AG04449 (cell line): ENCODE measurements around the gene SCRN1.

Experiments used
- CTCF ChIA-PET: fragments of 350-600 bp; formaldehyde crosslinking; extraction: SDS; loops from one replicate; lab custom pipeline; 2021; ENCODE audit warnings: antibody characterized with exemption; lab: Yijun Ruan, JAX
- POLR2A ChIA-PET: fragments of 400-600, 350-600 bp; formaldehyde crosslinking; extraction: SDS; loops from one replicate; lab custom pipeline; 2020; ENCODE audit warnings: antibody characterized with exemption, inconsistent platforms; lab: Yijun Ruan, JAX
- DNase-seq: peaks from one replicate; pipeline ENCODE4 v3.0.0-alpha.2; 2010; ENCODE audit warnings: low read depth, low spot score
- H3K4me3 ChIP-seq: 2 replicates; pipeline ENCODE4 v1.5.1; 2011; ENCODE audit warnings: low read depth, mild to moderate bottlenecking, control low read depth, low read length
- TF ChIP-seq, protein P1 (sequence below): IDR thresholded peaks from one replicate; pipeline ENCODE4 v1.5.1; 2011; ENCODE audit warnings: mild to moderate bottlenecking, moderate library complexity, low read length, control low read depth, inconsistent platforms; ENCODE audit not compliant: insufficient read depth; ENCODE audit errors: missing control alignments

SCRN1 gene

DNA sequence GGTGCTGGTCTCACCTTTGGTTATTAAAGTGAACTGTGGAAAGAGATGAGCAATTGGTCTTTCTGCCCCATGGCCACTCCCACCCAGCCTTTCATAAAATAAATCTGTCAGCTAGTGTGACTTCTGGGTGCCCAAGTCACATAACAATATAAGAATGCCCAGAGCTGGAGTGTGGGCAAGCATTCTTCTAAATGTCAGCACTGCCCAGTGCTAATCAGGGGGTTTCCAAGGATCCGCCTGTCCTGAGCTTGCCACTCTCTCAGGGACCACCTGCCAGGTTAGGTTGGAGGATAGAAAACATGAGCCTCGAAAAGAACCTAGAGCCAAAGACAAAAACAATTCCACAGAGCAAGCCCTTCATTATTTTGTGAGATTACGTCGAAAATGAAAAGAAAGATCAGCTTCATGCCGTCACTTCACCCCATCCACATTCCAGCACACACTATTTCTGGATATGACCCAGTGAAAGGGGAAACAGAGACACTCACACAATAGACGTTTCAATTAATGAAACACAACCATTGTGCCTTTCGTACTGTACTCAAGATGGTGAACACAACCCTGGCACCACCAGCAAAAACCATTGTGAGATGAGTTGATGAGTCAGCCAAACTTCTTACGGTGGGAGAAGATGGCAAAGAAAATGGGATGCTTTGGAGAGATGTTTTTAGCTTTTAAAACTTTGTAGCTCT, 30.8 kb downstream of the SCRN1 start:
- TF ChIP-seq, protein P1, sequence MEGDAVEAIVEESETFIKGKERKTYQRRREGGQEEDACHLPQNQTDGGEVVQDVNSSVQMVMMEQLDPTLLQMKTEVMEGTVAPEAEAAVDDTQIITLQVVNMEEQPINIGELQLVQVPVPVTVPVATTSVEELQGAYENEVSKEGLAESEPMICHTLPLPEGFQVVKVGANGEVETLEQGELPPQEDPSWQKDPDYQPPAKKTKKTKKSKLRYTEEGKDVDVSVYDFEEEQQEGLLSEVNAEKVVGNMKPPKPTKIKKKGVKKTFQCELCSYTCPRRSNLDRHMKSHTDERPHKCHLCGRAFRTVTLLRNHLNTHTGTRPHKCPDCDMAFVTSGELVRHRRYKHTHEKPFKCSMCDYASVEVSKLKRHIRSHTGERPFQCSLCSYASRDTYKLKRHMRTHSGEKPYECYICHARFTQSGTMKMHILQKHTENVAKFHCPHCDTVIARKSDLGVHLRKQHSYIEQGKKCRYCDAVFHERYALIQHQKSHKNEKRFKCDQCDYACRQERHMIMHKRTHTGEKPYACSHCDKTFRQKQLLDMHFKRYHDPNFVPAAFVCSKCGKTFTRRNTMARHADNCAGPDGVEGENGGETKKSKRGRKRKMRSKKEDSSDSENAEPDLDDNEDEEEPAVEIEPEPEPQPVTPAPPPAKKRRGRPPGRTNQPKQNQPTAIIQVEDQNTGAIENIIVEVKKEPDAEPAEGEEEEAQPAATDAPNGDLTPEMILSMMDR = no peak
- DNase-seq = no peak
- ChIA-PET POLR2A (no interaction called here), CTCF (interaction anchor here (0.8 to 1.7 kb wide), 7 partner anchors 9 to 116 kb away, joined by 3 to 7 read pairs (median 4); no protein-coding TSS in a partner anchor)
- H3K4me3 ChIP-seq = no peak overlapping the region

DNA sequence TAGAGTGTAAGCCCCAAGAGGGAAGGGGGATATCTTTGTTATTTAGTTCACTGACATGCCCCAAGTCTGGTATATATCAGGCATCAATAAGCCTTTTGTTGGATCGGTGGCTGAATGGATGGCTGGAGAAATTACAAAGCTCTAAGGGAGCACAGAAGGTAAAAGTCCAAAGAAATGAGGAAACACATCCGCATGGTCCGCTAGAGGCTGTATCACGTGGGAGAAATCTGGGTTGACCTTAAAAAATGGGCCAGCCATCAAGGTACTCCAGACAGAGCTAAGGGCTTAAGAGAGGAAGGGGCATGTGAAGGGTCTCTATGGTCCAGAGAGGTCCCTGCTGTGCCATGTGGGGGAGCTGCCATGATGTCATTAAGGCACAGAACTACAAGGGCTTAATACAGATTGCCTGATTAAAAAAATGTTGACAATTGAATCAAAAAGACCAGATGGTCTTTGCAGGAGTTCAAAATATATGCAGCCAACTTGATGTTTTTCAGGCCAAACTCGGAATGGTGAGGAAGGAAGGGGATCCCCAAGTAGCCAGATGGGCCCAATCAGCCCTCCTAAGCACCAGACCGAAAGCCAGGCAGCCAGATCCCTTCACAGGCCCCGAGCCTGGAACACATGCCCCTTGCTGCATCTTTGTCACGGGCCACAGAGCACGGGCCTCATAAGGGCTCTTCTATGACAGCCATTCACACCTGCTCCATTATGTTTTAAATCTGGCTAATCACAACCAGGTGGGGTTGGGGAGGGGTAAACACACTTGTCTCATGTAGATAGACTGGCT, 31.9 kb downstream of the SCRN1 start:
- TF ChIP-seq, protein P1 = no peak
- H3K4me3 ChIP-seq = no peak overlapping the region
- no peak for DNase-seq
- ChIA-PET POLR2A (interaction anchor here (0.5 kb wide), 1 partner anchor 611 kb away, joined by 4 read pairs; no protein-coding TSS in a partner anchor), CTCF (interaction anchor here (0.8 to 1.7 kb wide), 8 partner anchors 11 to 117 kb away, joined by 3 to 7 read pairs (median 4); no protein-coding TSS in a partner anchor)

DNA sequence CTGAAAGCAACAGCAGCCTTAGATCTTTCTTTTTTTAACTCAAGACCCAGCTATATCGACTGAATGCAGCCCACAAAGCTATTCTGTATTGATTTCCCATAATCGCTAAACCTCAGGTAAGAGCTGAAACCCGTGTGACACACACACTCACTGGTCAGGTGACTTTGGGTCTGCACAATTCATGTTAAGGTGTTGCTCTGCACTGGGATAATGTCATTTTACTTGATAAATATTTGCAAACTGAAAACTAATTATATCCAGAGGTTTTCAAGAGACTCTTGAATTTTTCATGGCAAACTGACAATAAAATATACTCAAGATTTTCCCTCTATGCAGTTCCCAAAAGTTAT, 33.1 kb downstream of the SCRN1 start:
- no peak overlapping the region for H3K4me3 ChIP-seq
- TF ChIP-seq, protein P1 = no peak
- ChIA-PET POLR2A (interaction anchor here (0.7 kb wide), 1 partner anchor 14 kb away, joined by 3 read pairs; no protein-coding TSS in a partner anchor), CTCF (interaction anchor here (1.2 to 1.3 kb wide), 5 partner anchors 12 to 105 kb away, joined by 3 to 7 read pairs (median 4); no protein-coding TSS in a partner anchor)
- no peak for DNase-seq

DNA sequence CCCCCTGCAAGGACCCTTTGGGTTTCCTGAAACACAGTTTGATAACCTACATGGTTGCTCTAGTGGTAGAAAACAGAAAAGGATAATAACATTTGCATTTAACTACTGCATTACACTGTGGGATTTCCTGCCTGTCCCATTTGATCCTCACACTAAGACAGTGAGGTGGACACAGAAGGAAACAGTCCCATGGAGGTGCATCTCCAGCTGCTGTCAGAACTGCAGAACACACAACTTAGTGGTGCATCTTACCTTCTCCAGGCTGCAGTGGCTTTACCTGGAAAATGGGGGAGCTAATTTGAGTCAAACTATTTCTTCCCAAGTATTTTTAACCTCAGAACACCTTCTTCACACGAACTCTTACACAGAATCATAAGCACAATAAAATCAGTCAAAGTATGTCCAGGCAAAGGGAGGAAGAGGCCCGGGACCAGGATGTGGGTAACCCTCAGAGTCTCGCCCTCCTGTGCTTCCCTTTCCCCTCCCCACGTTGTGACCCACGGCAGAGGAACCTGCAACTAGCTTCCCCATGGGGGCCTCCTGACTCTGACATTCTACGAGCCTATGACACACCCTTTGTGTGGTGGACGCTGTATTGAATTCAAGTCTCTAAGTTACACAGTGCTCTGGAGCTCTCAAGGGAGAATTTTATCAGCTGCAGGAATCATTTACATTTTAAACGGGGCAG, 33.7 kb downstream of the SCRN1 start:
- TF ChIP-seq, protein P1 = no peak
- H3K4me3 ChIP-seq = no peak overlapping the region
- POLR2A ChIA-PET = interaction anchor here (0.7 kb wide), 1 partner anchor 13 kb away, joined by 3 read pairs; no protein-coding TSS in a partner anchor
- CTCF ChIA-PET = interaction anchor here (1.3 kb wide), 3 partner anchors 13 to 34 kb away, joined by 3 to 7 read pairs (median 4); no protein-coding TSS in a partner anchor
- DNase-seq = no peak

DNA sequence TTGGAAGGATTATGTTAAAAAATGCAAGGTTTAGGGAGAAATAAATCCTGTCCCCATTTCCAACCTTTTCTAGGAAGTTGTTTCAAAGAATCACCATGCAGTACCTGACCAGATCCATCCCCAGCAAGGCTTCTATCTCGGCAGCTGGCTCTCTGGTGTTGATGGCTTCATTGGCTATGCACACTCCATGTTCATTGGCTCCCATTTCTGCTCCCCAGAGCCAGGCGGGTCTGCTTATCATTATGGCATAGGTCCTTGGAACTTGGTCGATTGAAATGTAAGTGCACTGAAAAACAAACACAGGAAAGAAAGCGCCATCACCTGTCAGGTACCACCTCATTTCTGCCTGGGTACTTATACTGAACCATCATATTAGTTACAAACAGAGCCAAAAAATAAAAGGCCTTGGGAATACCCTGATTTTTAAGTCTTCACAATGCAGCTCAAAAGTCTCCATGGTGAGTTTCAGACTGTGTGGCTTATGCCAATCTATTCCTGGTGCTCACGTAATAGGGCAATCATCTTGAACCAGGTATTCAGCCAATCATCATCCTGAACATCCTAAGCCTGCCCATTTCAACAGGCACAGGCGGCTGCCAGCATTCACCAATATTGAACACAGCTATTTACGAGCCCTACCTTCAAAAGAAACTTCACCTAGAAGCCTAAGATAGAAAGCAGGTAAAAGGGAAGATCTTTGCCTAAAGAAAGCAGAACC, 34.4 kb downstream of the SCRN1 start:
- POLR2A ChIA-PET = no interaction called here
- TF ChIP-seq, protein P1 = no peak
- no peak overlapping the region for H3K4me3 ChIP-seq
- DNase-seq = no peak
- CTCF ChIA-PET = interaction anchor here (1.3 kb wide), 1 partner anchor 13 kb away, joined by 4 read pairs; no protein-coding TSS in a partner anchor
